22Rv1 (cell line): Measurements from ENCODE around the gene ODF2.
"Not testable (repeated sequence)": the region's sequence is repeated elsewhere in the genome, so short reads cannot be mapped to it uniquely, and the experiment has no call there.

ENCODE experiments used
- H3K27ac ChIP-seq: fragments of 450-650 bp; 2 replicates; pipeline ENCODE4 v1.5.1; 2017
- ZFX ChIP-seq: fragments of 450-650 bp; IDR thresholded peaks from 2 replicates; pipeline ENCODE4 v1.6.1; 2017; ENCODE audit warnings: antibody characterized with exemption, borderline replicate concordance
- TF ChIP-seq, protein P1 (sequence below): fragments of 450-650 bp; IDR thresholded peaks from 2 replicates; pipeline ENCODE4 v1.5.1; 2017; ENCODE audit warnings: mild to moderate bottlenecking

Gene ODF2

DNA sequence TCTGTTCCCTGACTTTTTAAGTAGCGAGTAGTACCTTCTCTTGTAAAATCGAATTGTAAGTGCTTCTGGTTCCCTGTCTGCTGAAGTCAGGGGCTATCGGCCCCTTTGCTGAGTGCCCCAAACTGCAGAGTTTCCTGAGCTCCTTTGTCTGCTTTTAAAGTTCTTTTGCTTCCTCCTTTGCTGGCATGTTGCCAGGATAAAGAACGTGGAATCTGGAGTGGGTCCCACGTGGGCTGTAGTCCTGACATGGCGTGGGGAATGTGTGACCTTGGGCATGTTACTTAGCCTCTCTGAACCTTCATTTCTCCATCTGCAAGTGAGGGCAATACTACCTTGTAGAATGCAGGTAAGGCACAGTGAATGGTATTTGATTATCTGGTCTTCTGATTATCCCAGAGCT lies 13.7 kb upstream of the ODF2 start:
- TF ChIP-seq, protein P1, sequence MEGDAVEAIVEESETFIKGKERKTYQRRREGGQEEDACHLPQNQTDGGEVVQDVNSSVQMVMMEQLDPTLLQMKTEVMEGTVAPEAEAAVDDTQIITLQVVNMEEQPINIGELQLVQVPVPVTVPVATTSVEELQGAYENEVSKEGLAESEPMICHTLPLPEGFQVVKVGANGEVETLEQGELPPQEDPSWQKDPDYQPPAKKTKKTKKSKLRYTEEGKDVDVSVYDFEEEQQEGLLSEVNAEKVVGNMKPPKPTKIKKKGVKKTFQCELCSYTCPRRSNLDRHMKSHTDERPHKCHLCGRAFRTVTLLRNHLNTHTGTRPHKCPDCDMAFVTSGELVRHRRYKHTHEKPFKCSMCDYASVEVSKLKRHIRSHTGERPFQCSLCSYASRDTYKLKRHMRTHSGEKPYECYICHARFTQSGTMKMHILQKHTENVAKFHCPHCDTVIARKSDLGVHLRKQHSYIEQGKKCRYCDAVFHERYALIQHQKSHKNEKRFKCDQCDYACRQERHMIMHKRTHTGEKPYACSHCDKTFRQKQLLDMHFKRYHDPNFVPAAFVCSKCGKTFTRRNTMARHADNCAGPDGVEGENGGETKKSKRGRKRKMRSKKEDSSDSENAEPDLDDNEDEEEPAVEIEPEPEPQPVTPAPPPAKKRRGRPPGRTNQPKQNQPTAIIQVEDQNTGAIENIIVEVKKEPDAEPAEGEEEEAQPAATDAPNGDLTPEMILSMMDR: no peak
- no peak for TF ChIP-seq ZFX

DNA sequence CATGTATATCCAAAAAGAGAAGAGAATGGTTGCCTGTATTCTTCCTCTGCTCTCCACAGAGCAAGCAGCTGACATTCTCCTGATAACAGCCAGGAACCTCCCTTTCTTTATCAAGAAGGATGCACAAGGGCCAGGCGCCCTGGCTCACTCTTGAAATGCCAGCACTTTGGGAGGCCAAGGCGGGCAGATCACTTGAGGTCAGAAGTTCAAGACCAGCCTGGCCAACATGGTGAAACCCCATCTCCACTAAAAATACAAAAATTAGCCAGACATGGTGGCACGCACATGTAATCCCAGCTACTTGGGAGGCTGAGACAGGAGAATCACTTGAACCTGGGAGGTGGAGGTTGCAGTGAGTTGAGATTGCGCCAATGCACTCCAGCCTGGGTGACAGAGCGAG lies 9.3 kb upstream of the ODF2 start:
- not testable (repeated sequence) for H3K27ac ChIP-seq

More for the DNA sequence above, 13.7 kb upstream of the ODF2 start:
- no peak overlapping the region for H3K27ac ChIP-seq

DNA sequence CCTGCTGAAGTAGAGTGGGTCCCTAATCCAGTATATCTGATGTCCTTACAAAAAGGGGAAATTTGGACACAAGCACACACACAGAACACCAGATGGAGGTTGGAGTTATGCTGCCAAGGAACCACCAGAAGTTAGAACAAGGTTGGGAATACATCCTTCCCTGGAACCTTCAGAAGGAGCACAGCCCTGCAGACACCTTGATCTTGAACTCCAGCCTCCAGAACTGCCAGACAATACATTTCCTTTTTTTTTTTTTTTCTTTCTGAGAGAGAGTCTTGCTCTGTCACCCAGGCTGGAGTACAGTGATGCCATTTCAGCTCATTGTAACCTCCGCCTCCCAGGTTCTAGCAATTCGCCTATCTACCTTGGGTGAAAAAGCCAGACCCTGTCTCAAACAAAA lies 7.1 kb upstream of the ODF2 start:
- H3K27ac ChIP-seq: no peak overlapping the region
- no peak for TF ChIP-seq ZFX
- TF ChIP-seq, protein P1: no peak

DNA sequence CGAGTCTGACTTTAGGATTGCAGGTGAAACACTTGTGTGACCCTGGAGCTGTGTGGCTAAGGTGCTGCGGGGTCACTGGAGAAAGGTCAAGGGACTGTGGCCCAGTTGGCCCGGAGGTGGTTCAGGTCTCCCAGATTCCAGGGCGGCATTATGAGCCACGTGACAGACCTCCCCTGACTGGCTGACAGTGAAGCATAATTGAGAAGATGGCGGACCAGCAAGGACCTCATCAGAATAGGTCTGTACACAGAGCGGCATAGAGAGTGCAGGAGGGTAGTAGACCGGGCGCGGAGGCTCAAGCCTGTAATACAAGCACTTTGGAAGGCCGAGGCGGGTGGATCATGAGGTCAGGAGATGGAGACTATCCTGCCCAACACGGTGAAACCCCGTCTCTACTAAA lies 815 bp upstream of the ODF2 start:
- peak overlapping the region; percentile 93 for H3K27ac ChIP-seq

DNA sequence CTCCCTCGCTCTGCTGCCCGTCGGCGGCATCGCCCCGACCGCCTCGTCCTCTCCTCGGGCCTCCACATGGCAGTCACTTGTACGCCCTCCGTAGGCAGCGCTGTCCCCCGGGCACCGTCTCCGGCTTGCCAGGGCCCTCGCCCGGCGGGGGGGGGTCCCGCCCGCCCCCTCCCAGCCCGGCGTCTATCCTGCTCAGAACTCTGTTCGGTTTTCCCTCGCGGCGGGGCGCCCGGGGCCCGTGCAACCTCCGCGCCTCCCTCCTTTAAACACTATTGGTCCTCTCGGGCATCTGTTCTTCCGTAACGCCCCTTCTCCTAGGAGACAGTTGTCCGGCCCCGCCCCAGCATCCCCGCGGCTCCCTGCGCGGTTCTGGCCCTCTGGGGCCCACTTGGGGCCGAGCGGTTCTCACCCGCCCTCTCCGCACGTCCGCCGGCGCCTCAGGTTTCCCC lies 831 bp downstream of the ODF2 start:
- peak overlapping the region; percentile 93 for H3K27ac ChIP-seq
- TF ChIP-seq ZFX: no peak
- TF ChIP-seq, protein P1: 0 out of 2 replicates have a peak, but pooled peaks have one; percentile 15

More for the DNA sequence above, 815 bp upstream of the ODF2 start:
- TF ChIP-seq, protein P1: no peak
- TF ChIP-seq ZFX: no peak

DNA sequence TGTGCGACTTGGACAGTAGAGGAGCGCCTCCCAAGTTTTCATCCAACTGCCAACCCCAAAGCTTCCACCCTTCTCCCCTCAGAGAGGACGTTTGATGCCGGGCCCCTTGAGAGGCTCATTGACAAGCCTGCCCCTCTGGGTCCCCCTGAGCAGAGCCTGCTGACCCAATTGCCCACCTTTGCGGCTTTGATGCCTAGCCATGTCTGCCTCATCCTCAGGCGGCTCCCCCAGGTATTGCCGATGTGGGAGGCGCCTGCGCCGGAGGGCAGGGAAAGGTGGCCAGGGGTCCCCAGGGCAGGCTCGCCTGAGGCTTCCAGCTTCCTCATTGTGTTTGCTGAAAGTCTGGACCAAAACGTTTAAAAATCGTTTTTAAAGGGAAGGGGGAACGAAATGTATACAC lies 1.4 kb downstream of the ODF2 start:
- TF ChIP-seq, protein P1: no peak
- no peak for TF ChIP-seq ZFX
- peak overlapping the region; percentile 93; the same call in 1 of the 2 replicates for H3K27ac ChIP-seq

DNA sequence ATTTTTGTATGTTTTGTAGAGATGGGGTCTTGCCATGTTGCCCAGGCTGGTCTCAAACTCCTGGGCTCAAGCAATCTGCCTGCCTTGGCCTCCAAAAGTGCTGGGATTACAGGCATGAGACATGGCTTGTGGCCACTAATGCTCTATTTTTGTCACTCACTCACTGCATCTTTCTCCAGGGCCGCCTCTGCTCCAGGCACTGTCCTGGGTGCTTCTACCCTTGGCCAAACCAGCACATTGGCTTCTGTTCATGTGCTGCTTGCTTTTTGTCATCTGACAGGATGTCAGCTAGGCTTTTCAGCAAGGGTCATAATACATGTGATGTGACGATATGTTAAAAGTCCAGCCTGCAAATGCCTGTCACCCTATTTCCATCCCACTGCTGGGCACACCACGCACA lies 3.2 kb downstream of the ODF2 start:
- H3K27ac ChIP-seq: no peak overlapping the region
- TF ChIP-seq ZFX: no peak
- TF ChIP-seq, protein P1: no peak

DNA sequence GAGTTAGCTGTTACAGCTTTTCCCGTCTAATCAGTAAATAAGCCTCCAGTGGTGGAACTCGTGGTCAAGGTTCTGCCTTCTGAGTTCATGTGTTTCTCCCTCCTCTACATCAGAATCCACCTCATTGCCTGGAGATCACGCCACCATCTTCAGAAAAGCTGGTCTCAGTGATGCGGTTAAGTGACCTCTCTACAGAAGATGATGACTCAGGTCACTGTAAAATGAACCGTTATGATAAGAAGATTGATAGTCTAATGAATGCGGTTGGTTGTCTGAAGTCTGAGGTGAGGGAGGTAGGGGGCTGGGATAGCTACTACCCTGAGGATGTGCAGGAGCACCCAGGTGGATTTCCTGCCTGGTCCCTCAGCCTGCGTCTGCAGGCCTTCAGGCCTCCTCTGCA lies 13.3 kb downstream of the ODF2 start:
- H3K27ac ChIP-seq: no peak overlapping the region
- TF ChIP-seq, protein P1: no peak
- no peak for TF ChIP-seq ZFX
